Measurements from ENCODE around the gene ZFY.

DNA sequence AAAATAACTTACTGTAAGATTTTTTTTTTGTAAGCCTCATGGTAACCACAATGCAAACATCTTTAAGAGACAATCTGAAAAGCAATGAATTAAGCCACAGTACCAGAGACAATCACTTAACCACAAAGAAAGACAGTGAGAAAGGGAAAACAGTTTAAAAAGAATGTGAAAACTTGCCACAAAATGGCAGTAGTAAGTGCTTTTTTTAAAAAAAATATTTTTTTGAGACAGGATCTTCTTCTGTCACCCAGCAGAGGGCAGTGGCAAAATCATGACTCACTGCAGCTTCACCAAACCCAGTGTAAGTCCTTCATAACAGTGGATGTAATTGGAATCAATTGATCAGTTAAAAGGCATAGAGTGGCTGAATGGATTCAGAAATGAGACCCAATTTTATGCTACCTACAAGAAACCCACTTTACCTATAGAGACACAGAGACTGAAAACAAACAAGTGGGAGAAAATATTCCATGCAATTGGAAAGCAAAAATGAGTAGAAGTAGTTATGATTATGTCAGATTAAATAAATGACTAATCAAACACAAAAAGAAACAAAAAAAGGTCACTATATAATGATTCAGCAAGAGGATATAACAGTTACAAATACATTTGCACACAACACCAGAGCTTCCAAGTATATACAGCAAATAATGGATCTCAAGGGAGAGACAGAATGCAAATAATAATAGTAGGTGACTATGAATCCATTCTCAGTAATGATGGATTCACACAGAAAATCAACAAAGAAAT lies 21.9 kb upstream of the ZFY start:
- TF ChIP-seq, protein P1, sequence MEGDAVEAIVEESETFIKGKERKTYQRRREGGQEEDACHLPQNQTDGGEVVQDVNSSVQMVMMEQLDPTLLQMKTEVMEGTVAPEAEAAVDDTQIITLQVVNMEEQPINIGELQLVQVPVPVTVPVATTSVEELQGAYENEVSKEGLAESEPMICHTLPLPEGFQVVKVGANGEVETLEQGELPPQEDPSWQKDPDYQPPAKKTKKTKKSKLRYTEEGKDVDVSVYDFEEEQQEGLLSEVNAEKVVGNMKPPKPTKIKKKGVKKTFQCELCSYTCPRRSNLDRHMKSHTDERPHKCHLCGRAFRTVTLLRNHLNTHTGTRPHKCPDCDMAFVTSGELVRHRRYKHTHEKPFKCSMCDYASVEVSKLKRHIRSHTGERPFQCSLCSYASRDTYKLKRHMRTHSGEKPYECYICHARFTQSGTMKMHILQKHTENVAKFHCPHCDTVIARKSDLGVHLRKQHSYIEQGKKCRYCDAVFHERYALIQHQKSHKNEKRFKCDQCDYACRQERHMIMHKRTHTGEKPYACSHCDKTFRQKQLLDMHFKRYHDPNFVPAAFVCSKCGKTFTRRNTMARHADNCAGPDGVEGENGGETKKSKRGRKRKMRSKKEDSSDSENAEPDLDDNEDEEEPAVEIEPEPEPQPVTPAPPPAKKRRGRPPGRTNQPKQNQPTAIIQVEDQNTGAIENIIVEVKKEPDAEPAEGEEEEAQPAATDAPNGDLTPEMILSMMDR (IDR thresholded peaks at IDR 0.05), result no peak
- no peak for TF ChIP-seq POLR2AphosphoS5 (IDR thresholded peaks at IDR 0.05; ENCODE audit: low read depth, low read length)

Measured in Panc1 (cell line).